ENCODE results near the gene TJP2. TPM values are rescaled to one million over a fixed set of nuclear protein-coding genes. Genes with fewer than 3 reads are reported as not detected.

TJP2 gene
- polyA plus RNA-seq, 1 donor from 2014 or later: 3.1 TPM

- no peak overlapping the region for H3K4me3 ChIP-seq (ENCODE audit: low read length)
- TF ChIP-seq POLR2AphosphoS5 (IDR thresholded peaks at IDR 0.05) (no peak), SMC3 (conservative IDR thresholded peaks at IDR 0.05; ENCODE audit: poor library complexity) (no peak), EP300 (conservative IDR thresholded peaks at IDR 0.05; ENCODE audit: poor library complexity, severe bottlenecking) (no peak)
- TF ChIP-seq, protein P1, sequence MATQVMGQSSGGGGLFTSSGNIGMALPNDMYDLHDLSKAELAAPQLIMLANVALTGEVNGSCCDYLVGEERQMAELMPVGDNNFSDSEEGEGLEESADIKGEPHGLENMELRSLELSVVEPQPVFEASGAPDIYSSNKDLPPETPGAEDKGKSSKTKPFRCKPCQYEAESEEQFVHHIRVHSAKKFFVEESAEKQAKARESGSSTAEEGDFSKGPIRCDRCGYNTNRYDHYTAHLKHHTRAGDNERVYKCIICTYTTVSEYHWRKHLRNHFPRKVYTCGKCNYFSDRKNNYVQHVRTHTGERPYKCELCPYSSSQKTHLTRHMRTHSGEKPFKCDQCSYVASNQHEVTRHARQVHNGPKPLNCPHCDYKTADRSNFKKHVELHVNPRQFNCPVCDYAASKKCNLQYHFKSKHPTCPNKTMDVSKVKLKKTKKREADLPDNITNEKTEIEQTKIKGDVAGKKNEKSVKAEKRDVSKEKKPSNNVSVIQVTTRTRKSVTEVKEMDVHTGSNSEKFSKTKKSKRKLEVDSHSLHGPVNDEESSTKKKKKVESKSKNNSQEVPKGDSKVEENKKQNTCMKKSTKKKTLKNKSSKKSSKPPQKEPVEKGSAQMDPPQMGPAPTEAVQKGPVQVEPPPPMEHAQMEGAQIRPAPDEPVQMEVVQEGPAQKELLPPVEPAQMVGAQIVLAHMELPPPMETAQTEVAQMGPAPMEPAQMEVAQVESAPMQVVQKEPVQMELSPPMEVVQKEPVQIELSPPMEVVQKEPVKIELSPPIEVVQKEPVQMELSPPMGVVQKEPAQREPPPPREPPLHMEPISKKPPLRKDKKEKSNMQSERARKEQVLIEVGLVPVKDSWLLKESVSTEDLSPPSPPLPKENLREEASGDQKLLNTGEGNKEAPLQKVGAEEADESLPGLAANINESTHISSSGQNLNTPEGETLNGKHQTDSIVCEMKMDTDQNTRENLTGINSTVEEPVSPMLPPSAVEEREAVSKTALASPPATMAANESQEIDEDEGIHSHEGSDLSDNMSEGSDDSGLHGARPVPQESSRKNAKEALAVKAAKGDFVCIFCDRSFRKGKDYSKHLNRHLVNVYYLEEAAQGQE (IDR thresholded peaks at IDR 0.05; ENCODE audit: borderline replicate concordance): no peak
- H3K27ac ChIP-seq (ENCODE audit: low read length): no peak overlapping the region
- H3K9ac ChIP-seq (ENCODE audit: low read length): no peak overlapping the region
- H3F3A ChIP-seq (ENCODE audit: insufficient read depth, low read length, poor library complexity, severe bottlenecking): no peaks in the 10 kb centered on the region
- H2AFZ ChIP-seq (ENCODE audit: low read depth, low read length): no peak overlapping the region
- no peak overlapping the region for H3K4me2 ChIP-seq (ENCODE audit: low read length)
- no peaks in the 10 kb centered on the region for H3K9me2 ChIP-seq (ENCODE audit: insufficient read depth, low read length)
- H4K20me1 ChIP-seq (ENCODE audit: insufficient read depth): no peaks in the 10 kb centered on the region
- no peaks in the 10 kb centered on the region for H3K27me3 ChIP-seq (ENCODE audit: insufficient read depth, low read depth, low read length)
- no peaks in the 10 kb centered on the region for H3K79me2 ChIP-seq (replicated peaks; ENCODE audit: insufficient read depth, low read length)
- no peaks in the 10 kb centered on the region for H3K9me3 ChIP-seq (ENCODE audit: low read length)
- no peaks in the 10 kb centered on the region for H3K36me3 ChIP-seq (ENCODE audit: insufficient read depth, low read length)
These were observed 8.5 kb upstream of the TJP2 start for GRCh38 chr9:69165581-69165980.

GRCh38 chr9:69168709-69169217 lies 5.3 kb upstream of the TJP2 start:
- Histone ChIP-seq H2AFZ (ENCODE audit: low read depth, low read length) (no peak overlapping the region), H4K20me1 (ENCODE audit: insufficient read depth) (no peaks in the 10 kb centered on the region), H3K9ac (ENCODE audit: low read length) (no peak overlapping the region), H3K27ac (ENCODE audit: low read length) (no peak overlapping the region), H3K4me2 (ENCODE audit: low read length) (no peak overlapping the region), H3K36me3 (ENCODE audit: insufficient read depth, low read length) (no peaks in the 10 kb centered on the region), H3K9me3 (ENCODE audit: low read length) (no peaks in the 10 kb centered on the region), H3K79me2 (replicated peaks; ENCODE audit: insufficient read depth, low read length) (no peaks in the 10 kb centered on the region), H3F3A (ENCODE audit: insufficient read depth, low read length, poor library complexity, severe bottlenecking) (no peaks in the 10 kb centered on the region), H3K9me2 (ENCODE audit: insufficient read depth, low read length) (no peaks in the 10 kb centered on the region), H3K27me3 (ENCODE audit: insufficient read depth, low read depth, low read length) (peaks cover 15% of the 10 kb centered on the region), H3K4me3 (ENCODE audit: low read length) (no peak overlapping the region)
- no peak for TF ChIP-seq TAF1 (IDR thresholded peaks at IDR 0.05; ENCODE audit: low read depth)
- no peak for TF ChIP-seq SMC3 (conservative IDR thresholded peaks at IDR 0.05; ENCODE audit: poor library complexity)
- no peak for TF ChIP-seq RAD21 (conservative IDR thresholded peaks at IDR 0.05)
- TF ChIP-seq EZH2 (IDR thresholded peaks at IDR 0.05; ENCODE audit: borderline replicate concordance, insufficient read depth, low read length, poor library complexity, severe bottlenecking): no peak
- TF ChIP-seq POLR2AphosphoS5 (IDR thresholded peaks at IDR 0.05): no peak
- TF ChIP-seq MXI1 (conservative IDR thresholded peaks at IDR 0.05; ENCODE audit: poor library complexity, severe bottlenecking): no peak
- TF ChIP-seq, protein P1 (IDR thresholded peaks at IDR 0.05; ENCODE audit: borderline replicate concordance): no peak
- TF ChIP-seq EP300 (conservative IDR thresholded peaks at IDR 0.05; ENCODE audit: poor library complexity, severe bottlenecking): no peak
- TF ChIP-seq CTCF (IDR thresholded peaks at IDR 0.05; ENCODE audit: poor library complexity, severe bottlenecking): no peak

Measured in neural cell (in vitro differentiated cells).